Ishikawa (cell line): ENCODE data around the gene LSM3.

Source experiments
- CEBPB ChIP-seq: IDR thresholded peaks from 2 replicates; pipeline ENCODE4 v1.6.1; 2012
- CREB1 ChIP-seq: IDR thresholded peaks from 2 replicates; pipeline ENCODE4 v1.6.1; 2012; ENCODE audit warnings: low read depth
- EGR1 ChIP-seq: IDR thresholded peaks from 2 replicates; pipeline ENCODE4 v1.6.1; 2012
- EP300 ChIP-seq: IDR thresholded peaks from 2 replicates; pipeline ENCODE4 v1.6.1; 2012; ENCODE audit warnings: borderline replicate concordance
- FOXM1 ChIP-seq: IDR thresholded peaks from 2 replicates; pipeline ENCODE4 v1.6.1; 2012; ENCODE audit warnings: low read depth, borderline replicate concordance
- NFIC ChIP-seq: IDR thresholded peaks from 2 replicates; pipeline ENCODE4 v1.6.1; 2012
- RAD21 ChIP-seq: IDR thresholded peaks from 2 replicates; pipeline ENCODE4 v1.6.1; 2012; ENCODE audit warnings: low read depth
- TAF1 ChIP-seq: IDR thresholded peaks from 2 replicates; pipeline ENCODE4 v1.6.1; 2012; ENCODE audit warnings: low read depth, mild to moderate bottlenecking
- TCF12 ChIP-seq: IDR thresholded peaks from 2 replicates; pipeline ENCODE4 v1.6.1; 2012; ENCODE audit warnings: low read depth
- TEAD4 ChIP-seq: IDR thresholded peaks from 2 replicates; pipeline ENCODE4 v1.6.1; 2012
- YY1 ChIP-seq: IDR thresholded peaks from 2 replicates; pipeline ENCODE4 v1.6.1; 2012; ENCODE audit warnings: low read depth
- ZBTB7A ChIP-seq: IDR thresholded peaks from 2 replicates; pipeline ENCODE4 v1.6.1; 2012; ENCODE audit warnings: low read depth
- TF ChIP-seq, protein P1 (sequence below): IDR thresholded peaks from 2 replicates; pipeline ENCODE4 v1.6.1; 2012; ENCODE audit warnings: low read depth, mild to moderate bottlenecking
- TF ChIP-seq, protein P2 (sequence below): IDR thresholded peaks from 2 replicates; pipeline ENCODE4 v1.6.1; 2012
- TF ChIP-seq, protein P3 (sequence below): IDR thresholded peaks from 2 replicates; pipeline ENCODE4 v1.6.1; 2012

Gene LSM3

DNA sequence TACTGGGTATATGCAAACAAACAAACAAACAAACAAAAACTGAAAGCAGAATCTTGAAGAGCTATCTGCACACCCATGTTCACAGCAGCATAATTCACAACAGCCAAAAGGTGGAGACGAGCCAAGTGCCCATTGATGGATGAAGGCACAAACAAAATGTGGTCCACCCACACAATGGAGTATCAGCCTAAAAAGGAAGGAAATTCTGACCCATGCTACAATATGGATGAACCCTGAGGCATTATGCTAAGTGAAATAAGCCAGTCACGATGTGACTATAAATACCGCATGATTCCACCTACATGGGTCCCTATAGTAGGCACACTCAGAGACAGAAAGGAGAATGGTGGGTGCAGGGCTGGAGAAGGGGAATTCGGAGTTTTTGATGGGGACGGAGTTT, 24.3 kb upstream of the LSM3 start:
- TF ChIP-seq NFIC: no peak
- no peak for TF ChIP-seq TEAD4
- TF ChIP-seq RAD21: no peak
- no peak for TF ChIP-seq TCF12
- no peak for TF ChIP-seq ZBTB7A
- no peak for TF ChIP-seq YY1
- TF ChIP-seq EP300: no peak
- TF ChIP-seq CEBPB: no peak
- no peak for TF ChIP-seq FOXM1
- TF ChIP-seq, protein P1, sequence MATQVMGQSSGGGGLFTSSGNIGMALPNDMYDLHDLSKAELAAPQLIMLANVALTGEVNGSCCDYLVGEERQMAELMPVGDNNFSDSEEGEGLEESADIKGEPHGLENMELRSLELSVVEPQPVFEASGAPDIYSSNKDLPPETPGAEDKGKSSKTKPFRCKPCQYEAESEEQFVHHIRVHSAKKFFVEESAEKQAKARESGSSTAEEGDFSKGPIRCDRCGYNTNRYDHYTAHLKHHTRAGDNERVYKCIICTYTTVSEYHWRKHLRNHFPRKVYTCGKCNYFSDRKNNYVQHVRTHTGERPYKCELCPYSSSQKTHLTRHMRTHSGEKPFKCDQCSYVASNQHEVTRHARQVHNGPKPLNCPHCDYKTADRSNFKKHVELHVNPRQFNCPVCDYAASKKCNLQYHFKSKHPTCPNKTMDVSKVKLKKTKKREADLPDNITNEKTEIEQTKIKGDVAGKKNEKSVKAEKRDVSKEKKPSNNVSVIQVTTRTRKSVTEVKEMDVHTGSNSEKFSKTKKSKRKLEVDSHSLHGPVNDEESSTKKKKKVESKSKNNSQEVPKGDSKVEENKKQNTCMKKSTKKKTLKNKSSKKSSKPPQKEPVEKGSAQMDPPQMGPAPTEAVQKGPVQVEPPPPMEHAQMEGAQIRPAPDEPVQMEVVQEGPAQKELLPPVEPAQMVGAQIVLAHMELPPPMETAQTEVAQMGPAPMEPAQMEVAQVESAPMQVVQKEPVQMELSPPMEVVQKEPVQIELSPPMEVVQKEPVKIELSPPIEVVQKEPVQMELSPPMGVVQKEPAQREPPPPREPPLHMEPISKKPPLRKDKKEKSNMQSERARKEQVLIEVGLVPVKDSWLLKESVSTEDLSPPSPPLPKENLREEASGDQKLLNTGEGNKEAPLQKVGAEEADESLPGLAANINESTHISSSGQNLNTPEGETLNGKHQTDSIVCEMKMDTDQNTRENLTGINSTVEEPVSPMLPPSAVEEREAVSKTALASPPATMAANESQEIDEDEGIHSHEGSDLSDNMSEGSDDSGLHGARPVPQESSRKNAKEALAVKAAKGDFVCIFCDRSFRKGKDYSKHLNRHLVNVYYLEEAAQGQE: no peak
- no peak for TF ChIP-seq EGR1
- TF ChIP-seq, protein P2, sequence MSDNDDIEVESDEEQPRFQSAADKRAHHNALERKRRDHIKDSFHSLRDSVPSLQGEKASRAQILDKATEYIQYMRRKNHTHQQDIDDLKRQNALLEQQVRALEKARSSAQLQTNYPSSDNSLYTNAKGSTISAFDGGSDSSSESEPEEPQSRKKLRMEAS: no peak
- TF ChIP-seq, protein P3, sequence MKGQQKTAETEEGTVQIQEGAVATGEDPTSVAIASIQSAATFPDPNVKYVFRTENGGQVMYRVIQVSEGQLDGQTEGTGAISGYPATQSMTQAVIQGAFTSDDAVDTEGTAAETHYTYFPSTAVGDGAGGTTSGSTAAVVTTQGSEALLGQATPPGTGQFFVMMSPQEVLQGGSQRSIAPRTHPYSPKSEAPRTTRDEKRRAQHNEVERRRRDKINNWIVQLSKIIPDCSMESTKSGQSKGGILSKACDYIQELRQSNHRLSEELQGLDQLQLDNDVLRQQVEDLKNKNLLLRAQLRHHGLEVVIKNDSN: no peak

DNA sequence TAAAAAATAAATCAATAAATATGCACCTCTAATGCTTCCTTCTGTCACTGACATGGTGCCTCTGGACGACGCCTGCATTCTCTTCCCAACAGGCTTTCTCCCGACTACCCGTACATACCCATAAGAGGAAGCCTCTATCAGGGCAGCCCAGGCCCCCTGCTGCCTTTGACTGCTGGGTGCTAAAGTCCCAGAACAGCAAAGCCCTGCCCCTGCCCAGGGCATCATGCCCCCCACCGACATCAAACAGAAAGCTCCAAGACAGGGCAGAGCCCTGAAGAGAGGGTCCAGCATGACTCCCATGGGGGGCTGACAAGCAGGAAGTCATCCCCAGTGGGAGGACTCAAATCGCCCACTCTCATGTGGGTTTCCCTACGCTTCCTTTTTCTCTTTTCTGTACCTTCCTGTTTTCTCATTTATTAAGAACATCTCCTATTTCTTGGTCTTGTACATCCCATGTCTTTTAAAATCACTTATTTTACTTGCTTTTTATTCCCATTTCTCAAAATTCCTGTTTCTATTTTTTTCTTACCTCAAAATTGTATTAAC, 23.6 kb upstream of the LSM3 start:
- no peak for TF ChIP-seq TEAD4
- TF ChIP-seq YY1: no peak
- TF ChIP-seq TAF1: no peak
- no peak for TF ChIP-seq EP300
- TF ChIP-seq, protein P1: no peak
- no peak for TF ChIP-seq RAD21
- TF ChIP-seq, protein P3: no peak
- TF ChIP-seq, protein P2: no peak
- TF ChIP-seq EGR1: no peak
- TF ChIP-seq FOXM1: no peak
- no peak for TF ChIP-seq CEBPB
- TF ChIP-seq TCF12: no peak
- no peak for TF ChIP-seq ZBTB7A

DNA sequence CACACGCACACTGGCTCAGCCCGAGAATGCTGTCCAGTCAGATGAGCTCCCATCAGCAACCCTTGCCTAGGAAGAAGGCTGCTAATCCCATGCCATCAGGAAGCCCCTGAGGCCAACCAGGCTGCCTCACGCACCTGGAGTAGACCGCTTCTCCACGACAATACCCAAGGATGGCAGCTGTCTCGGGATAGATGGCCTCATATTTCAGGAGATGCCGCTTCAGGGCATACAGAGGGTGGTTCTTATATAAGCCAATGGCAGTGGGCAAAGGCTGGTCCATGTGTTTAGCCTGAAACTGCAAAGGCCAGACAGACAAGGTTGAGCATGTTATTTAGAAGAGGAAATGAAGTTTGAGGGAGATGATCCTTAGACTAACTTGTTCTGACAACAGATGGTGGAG, 22.4 kb upstream of the LSM3 start:
- TF ChIP-seq CEBPB: no peak

DNA sequence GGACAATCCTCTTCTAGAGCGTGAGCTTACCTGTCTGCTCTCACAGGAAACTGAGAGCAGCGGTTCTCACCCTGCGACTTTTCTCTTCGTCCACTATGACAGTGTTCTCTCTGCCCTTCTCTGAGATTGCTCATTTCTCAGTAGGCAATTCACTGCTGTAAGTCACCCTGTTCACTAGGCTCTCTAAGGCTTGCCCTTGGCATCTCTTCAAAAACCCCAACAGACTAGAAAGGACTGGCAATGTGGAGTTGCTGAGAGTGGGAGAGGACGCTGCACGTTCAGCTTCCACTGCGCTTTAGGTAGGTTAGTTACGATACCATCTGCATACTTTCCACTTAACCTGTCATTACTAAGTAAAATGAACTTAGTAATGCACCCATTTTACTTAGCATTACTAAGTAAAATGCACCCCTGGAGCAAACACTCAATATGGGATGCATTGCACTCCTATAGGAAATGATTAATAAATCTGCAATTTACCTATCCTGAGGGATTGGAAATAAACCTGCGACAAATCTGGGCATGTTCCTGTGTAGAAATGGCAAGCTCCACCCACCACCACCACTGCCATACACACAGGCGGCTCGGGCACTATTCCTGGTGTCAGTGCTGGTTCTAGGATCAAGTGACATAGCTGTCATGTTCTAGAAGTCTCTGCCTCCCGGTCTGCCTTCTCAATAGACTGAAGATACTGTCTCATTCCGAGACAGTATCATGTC, 21.6 kb upstream of the LSM3 start:
- TF ChIP-seq YY1: no peak
- no peak for TF ChIP-seq NFIC
- TF ChIP-seq, protein P2: no peak
- no peak for TF ChIP-seq TEAD4
- no peak for TF ChIP-seq EP300
- TF ChIP-seq ZBTB7A: no peak
- TF ChIP-seq TCF12: no peak
- TF ChIP-seq FOXM1: no peak
- no peak for TF ChIP-seq RAD21
- no peak for TF ChIP-seq CEBPB
- TF ChIP-seq, protein P3: no peak
- no peak for TF ChIP-seq CREB1
- no peak for TF ChIP-seq EGR1

DNA sequence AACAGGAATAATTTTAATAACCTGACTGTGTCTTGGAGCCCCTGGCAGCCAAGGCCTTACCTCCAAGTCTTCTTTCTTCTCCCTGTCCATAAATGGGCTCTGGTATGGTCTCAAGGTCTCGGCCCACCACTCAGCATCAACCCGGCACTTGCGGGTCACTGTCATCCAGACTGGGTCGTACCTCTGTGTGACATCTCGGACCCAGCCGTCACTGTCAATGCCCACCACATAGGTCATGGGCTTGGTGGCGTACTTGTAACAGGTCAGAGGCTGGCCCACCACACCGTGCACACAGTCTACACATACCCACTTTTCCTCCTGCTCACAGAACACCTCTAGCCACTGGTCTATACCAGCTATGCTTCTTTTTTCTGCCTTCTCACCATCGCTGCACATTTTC, 20.7 kb upstream of the LSM3 start:
- TF ChIP-seq, protein P1: no peak
